ENCODE data around the gene RETN. TPM values are rescaled to one million over a fixed set of nuclear protein-coding genes. Genes with fewer than 3 reads are reported as not detected.

Gene RETN
- total and polyA plus RNA-seq, 8 donors: 6.2 to 41.4 (median 9.6) TPM; not detected in 5

GRCh38 chr19:7654401-7654800 lies 14.4 kb upstream of the RETN start:
- Histone ChIP-seq H3K9me3 (no peaks in the 10 kb centered on the region), H3K4me1 (peaks cover 0 to 24% (median 14%) of the 10 kb centered on the region in 4 donors), H3K36me3 (no peaks in the 10 kb centered on the region), H3K27me3 (peaks cover 0 to 16% (median 0%) of the 10 kb centered on the region in 3 donors), H3K4me3 (no peak overlapping the region), H3K27ac (peak overlapping the region in 1 of 5 donors; percentile 35)
- intact Hi-C loops (cut with DNase I; ENCODE audit: low total_unique reads): loop anchor here (5.0 kb wide), 1 partner anchor 148 kb away; no protein-coding TSS in a partner anchor
- WGBS, 5 donors: 49 to 63% (median 57%) methylated on average over 8 of the region's 8 CpGs
- DNase-seq: no peak
- TF ChIP-seq EP300 (IDR thresholded peaks at IDR 0.05) (no peak), POLR2AphosphoS5 (IDR thresholded peaks at IDR 0.05) (no peak), POLR2A (IDR thresholded peaks at IDR 0.05) (no peak), CTCF (IDR thresholded peaks at IDR 0.05) (no peak)

GRCh38 chr19:7655581-7655980 lies 13.3 kb upstream of the RETN start:
- H3K36me3 ChIP-seq: no peaks in the 10 kb centered on the region
- intact Hi-C loops (cut with DNase I; ENCODE audit: low total_unique reads): no loop called here
- H3K27me3 ChIP-seq: peaks cover 0 to 23% (median 0%) of the 10 kb centered on the region in 3 donors
- WGBS, 5 donors: 60 to 82% (median 75%) methylated on average over 8 of the region's 8 CpGs
- DNase-seq: no peak
- H3K4me3 ChIP-seq: no peak overlapping the region
- no peaks in the 10 kb centered on the region for H3K9me3 ChIP-seq
- peak overlapping the region in 2 of 5 donors; percentile 35 to 72 for H3K27ac ChIP-seq
- TF ChIP-seq EP300 (IDR thresholded peaks at IDR 0.05) (no peak), POLR2AphosphoS5 (IDR thresholded peaks at IDR 0.05) (no peak), CTCF (IDR thresholded peaks at IDR 0.05) (no peak)
- H3K4me1 ChIP-seq: peaks cover 0 to 24% (median 14%) of the 10 kb centered on the region in 4 donors

- no peaks in the 10 kb centered on the region for H3K9me3 ChIP-seq
- H3K4me1 ChIP-seq: peaks cover 0 to 15% (median 8%) of the 10 kb centered on the region in 4 donors
- H3K27me3 ChIP-seq: peaks cover 0 to 18% (median 0%) of the 10 kb centered on the region in 3 donors
- 36 to 46% (median 46%) methylated on average over 14 of the region's 14 CpGs for WGBS, 5 donors
- H3K4me3 ChIP-seq: no peak overlapping the region
- DNase-seq: no peak
- no peaks in the 10 kb centered on the region for H3K36me3 ChIP-seq
- intact Hi-C loops (cut with DNase I; ENCODE audit: low total_unique reads): no loop called here
- peak overlapping the region in 2 of 5 donors; percentile 57 to 72 for H3K27ac ChIP-seq
- TF ChIP-seq CTCF (IDR thresholded peaks at IDR 0.05): no peak
- TF ChIP-seq EP300 (IDR thresholded peaks at IDR 0.05): no peak
- no peak for TF ChIP-seq POLR2A (IDR thresholded peaks at IDR 0.05)
- no peak for TF ChIP-seq POLR2AphosphoS5 (IDR thresholded peaks at IDR 0.05)
Measured at GRCh38 chr19:7657131-7657751, 11.6 kb upstream of the RETN start.

DNA sequence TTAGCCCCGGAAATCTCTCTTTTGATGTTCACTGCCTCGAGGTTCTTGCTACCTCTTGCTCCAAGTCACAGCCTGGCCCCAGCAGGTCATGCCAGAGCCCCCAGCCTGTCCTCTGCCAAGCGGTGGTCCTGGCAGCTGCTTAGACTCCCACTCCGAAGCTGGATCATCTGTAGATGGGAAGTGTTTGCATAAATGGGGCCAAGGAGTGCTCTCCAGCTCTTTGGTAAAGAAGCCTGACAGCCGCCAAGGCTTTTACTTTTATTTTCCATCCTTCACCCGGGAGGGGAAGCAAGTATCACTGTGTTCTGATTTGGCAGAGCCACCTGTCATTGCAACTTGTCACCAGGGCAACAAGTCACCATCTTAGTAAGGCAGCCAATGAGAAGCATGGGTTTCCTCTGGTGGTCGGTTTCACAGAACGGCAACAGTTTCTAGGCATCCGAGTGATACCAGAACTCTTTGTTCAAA lies 10.6 kb upstream of the RETN start:
- no peak for TF ChIP-seq CTCF (IDR thresholded peaks at IDR 0.05)
- no peak for TF ChIP-seq POLR2AphosphoS5 (IDR thresholded peaks at IDR 0.05)
- no peak for TF ChIP-seq EP300 (IDR thresholded peaks at IDR 0.05)
- TF ChIP-seq POLR2A (IDR thresholded peaks at IDR 0.05): no peak
- DNase-seq: peak in 1 of 2 donors; percentile 60
- Histone ChIP-seq H3K4me3 (no peak overlapping the region), H3K27me3 (peaks cover 0 to 29% (median 0%) of the 10 kb centered on the region in 3 donors), H3K27ac (peak overlapping the region in 2 of 5 donors; percentile 57 to 72), H3K4me1 (peaks cover 0 to 7% (median 0%) of the 10 kb centered on the region in 4 donors), H3K36me3 (no peaks in the 10 kb centered on the region), H3K9me3 (no peaks in the 10 kb centered on the region)
- 29 to 33% (median 31%) methylated on average over 9 of the region's 9 CpGs for WGBS, 5 donors
- intact Hi-C loops (cut with DNase I; ENCODE audit: low total_unique reads): no loop called here
